Activated CD4-positive, alpha-beta T cell treated with anti-CD3 and anti-CD28 coated beads for 1 hour (primary cell): ENCODE results near the gene TAF1C.
"Not testable (repeated sequence)": the region's sequence is repeated elsewhere in the genome, so short reads cannot be mapped to it uniquely, and the experiment has no call there.

Experiments used
- DNase-seq: peaks from one replicate; pipeline ENCODE4 v3.0.0-alpha.2; 2020

The TAF1C gene

GRCh38 chr16:84209989-84210388 is 23.1 kb upstream of the TAF1C start:
- no peak for DNase-seq

DNA sequence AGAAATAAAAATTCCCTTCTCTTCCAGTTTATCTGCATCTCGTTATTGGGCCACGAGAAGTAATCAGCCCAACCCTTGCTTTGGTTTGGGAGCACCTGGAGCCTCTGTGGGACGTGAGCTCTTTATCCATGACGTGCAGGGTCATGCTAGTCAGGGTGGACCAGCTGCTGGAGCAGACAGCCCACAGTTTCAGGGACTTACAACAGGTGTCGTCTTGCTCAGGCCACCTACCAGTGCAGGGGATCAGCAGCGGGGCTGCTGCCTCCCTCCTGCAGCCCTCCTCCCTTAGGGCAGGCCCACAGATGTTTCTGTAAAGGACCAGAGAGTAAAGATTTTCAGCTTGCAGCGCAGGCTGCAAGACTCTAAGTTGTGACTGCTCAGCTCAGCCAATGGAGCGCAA is 21.0 kb upstream of the TAF1C start:
- no peak for DNase-seq

- DNase-seq, result no peak
Observed at GRCh38 chr16:84207251-84207650, 20.4 kb upstream of the TAF1C start.

DNA sequence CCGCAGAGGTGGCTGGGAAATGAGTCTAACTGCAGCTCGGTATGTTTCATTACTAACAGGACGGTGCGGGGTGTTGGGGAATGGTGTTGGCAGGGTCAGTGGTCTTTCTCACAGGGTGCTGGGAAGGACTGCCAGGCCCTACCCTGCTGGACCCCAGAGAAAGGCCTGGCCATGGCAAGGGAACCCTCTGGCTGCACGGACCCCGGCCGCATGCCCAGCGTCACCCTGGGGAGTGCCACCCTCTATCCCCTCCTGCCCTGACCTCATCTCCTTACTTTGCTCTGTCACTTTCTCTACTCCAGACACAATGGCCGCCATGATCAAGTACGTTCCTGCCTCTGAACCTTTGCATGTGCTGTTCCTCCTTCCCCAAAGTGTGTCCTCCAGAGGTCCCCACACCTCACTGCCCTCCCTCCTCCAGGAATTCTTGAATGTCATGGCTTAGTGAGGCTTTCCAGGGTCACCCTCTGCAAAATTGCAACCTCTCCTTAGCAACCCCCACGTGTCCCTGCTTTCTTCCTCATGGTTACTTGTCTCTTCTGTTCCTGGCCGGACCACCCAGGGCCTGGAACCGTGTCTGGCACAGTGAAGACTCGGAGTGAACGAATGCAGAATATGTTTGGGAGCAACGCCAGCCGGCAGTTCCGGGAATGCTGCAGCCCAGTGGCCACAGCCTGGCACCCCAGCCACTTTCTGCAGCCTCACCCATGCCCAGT is 19.3 kb upstream of the TAF1C start:
- DNase-seq, result no peak

DNA sequence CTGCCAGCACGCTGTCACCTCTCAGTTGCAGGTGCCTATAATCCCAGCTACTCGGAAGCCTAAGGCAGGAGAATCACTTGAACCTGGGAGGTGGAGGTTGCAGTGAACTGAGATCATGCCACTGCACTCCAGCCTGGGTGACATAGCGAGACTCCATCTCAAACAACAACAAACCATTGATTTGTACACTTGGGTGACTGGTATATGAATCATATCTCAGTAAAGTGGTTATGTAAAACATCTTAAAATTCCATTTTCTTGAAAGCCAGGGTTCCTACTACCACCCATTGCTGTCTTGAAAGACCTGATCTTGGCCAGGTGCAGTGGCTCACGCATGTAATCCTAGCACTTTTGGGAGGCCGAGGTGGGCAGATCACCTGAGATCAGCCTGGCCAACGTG is 18.3 kb upstream of the TAF1C start:
- DNase-seq, result not testable (repeated sequence)

- DNase-seq, result not testable (repeated sequence)
Observed at GRCh38 chr16:84204551-84204950, 17.7 kb upstream of the TAF1C start.

DNA sequence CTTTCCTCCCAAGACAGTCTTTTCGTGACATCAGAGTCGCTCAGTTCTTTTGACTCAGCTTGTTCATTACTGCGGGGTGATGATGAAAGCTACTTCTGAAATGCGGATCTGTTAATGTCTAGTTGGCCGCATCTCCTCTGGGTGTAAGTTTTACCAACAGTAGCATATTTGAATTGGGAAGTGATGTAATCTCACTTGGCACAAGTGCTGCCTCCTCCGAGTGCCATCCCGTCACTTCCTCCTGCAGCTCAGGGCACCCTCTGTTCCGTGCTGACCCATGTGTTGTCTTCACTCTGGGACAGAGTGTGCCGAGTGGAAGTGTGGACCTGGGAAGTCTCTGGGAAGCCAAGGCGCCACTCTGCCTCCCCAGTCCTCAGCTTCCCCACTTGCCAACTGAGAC is 13.0 kb upstream of the TAF1C start:
- no peak for DNase-seq

DNA sequence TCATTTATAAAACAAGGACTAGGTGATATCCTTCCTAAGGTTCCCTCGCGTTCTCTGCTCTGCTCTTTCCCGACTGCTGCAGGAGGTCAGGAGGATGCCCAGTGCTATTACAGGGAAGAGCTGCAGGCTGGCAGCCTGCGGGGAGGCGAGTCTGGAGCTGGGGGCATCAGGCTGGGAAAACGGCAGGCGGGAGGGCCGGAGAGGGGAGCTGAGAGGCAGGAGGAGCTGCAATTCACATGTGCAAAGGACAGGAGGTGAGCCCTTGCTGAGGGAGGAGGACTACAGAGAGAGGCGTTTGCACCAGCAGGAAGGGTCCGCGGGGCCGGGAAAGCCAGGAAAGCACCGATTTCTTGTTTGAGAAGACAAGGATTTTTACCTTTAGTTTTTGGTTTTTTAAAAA is 12.2 kb upstream of the TAF1C start:
- DNase-seq, result no peak

DNA sequence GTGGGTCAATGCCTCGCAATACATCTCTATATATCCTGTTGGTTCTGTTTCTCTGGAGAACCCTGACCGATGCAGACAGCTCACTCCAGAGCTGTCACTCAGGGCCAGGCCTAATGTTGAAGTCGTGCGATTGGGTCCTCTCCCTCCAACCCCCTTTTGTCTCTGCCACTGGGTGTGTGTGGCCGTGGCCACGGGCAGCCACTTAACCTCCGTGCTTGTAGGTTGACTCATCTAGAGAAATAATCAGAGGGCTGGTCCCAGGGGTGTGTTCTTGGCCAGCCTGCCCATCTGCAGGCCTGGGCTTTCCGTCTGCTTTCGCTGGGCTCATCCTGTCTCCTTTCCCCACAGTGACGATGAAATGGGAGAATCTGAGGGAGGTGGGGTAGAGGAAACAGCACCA is 11.5 kb upstream of the TAF1C start:
- DNase-seq, result no peak

GRCh38 chr16:84197466-84198128 is 10.7 kb upstream of the TAF1C start:
- DNase-seq, result no peak

DNA sequence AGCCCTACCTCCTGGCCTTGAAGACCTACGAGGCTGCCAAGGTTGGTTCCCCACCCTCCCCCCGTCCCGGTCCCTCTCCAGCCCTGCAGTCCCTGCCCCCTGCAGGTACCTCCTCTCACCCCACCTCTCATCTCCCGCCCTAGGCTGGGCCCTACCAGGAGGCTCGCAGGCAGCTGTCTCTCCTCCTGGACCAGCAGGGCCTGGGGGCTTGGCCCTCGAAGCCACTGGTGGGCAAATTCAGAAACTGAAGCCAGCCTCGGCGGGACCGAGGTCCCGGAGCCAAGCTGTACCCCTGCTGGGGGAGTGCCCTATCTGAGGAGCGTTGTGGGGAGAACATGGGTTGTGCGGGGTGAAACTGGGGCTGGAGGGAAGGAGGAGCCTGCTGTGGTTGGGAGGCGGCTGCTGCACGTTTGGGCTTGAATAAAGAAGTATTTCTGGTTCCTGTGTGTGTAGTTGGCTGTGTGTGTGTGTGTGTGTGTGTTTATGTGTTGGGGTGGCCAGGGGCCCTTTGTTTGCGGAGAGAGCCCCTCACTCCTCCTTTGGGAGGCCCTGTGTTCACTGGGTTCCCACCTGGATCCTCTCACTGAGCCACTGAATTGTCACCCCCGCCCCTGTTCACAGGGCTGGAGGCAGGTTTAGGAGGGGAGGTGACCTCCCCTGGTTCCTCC is 10.0 kb upstream of the TAF1C start:
- no peak for DNase-seq

DNA sequence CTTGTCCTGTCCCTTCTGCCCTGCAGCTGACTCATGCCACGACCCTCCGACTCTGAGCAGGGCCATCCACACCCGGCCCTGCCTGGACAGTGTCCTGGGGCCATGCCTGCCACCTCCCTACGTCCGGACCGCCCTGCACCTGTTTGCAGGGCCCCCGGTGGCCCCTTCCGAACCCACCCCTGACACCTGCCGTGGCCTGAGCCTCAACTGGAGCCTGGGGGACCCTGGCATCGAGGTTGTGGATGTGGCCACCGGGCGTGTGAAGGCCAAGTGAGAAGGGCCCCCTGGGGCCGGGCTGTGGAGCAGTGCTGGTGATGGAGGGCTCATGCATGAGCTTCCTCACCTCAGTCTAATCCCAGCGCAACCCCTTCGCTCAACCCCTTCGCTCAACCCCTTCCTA is 9.2 kb upstream of the TAF1C start:
- no peak for DNase-seq

GRCh38 chr16:84195201-84196093 is 8.6 kb upstream of the TAF1C start:
- DNase-seq, result no peak

GRCh38 chr16:84194470-84195200 is 7.8 kb upstream of the TAF1C start:
- peak; percentile 14 for DNase-seq

- DNase-seq, result no peak
Observed at GRCh38 chr16:84194018-84194417, 7.2 kb upstream of the TAF1C start.

GRCh38 chr16:84193480-84193879 is 6.6 kb upstream of the TAF1C start:
- no peak for DNase-seq

DNA sequence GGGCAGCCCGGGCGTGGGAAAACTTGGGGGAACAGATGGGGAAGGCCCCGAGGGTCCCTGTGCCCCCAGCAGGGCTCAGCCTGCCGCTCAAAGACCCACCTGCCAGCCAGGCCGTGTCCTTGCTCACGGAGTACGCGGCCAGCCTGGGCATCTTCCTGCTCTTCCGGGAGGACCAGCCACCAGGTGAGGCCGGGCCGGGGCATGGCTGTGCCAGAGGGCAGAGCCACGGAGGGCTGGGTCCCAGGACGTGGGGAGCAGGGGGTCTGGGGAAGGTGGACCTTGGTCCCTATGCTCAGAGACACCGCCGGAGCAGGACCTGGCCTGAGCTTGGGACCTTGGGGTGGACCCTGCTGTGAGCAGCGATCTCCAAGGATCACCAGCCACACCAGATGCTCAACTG is 4.6 kb upstream of the TAF1C start:
- no peak for DNase-seq

GRCh38 chr16:84190731-84191388 is 4.0 kb upstream of the TAF1C start, which contains the start of gene ADAD2:
Gene ADAD2, plus strand, starts transcription at chr16:84191157. Its CDS starts 74 bp downstream, at chr16:84191231.
- no peak for DNase-seq

GRCh38 chr16:84184775-84185174 is 2.1 kb downstream of the TAF1C start:
- no peak for DNase-seq

DNA sequence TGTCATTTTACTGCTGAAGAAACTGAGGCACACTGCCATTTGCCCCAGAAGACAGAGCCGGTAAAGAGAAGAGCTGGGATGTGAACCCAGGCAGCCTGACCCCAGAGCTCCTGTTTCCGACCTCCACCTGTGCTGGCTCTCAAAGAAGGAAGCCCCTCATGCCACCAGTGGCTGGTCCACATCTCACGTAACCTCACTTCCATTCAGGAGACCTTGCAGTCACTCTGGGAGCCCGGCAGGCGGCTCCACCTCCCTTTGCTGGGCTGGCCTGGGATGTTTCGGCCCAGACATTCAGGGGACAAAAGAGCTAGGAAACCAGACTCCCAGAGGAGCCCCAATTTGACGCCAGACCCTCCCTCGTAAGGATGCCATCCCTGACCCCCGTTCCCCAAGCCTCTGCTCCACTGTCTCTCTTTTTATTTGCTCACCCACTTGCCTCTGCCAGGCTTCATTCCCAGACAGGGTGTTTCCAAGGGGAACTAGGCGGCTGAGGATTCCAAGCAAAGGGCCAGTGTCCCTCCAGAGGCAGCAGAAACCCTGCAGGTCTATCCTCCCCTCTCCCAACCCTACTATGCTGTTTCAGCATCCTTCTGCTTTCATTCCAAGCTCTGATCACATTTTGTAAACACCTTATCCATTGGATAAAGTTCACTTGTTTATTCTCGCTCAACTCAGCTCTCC is 2.8 kb downstream of the TAF1C start:
- DNase-seq, result no peak

- no peak for DNase-seq
Observed at GRCh38 chr16:84183572-84183875, 3.3 kb downstream of the TAF1C start.
